Fibroblast of the conjunctiva (primary cell): ENCODE results near the gene NINL.
"Not testable (repeated sequence)": the region's sequence is repeated elsewhere in the genome, so short reads cannot be mapped to it uniquely, and the experiment has no call there.

ENCODE experiments used
- DNase-seq: peaks from one replicate; pipeline ENCODE4 v3.0.0-alpha.2; 2010; ENCODE audit warnings: low read depth

NINL gene

GRCh38 chr20:25592135-25592852, 7.0 kb upstream of the NINL start:
- no peak for DNase-seq

GRCh38 chr20:25590778-25591177, 5.4 kb upstream of the NINL start:
- not testable (repeated sequence) for DNase-seq

GRCh38 chr20:25588491-25588890, 3.2 kb upstream of the NINL start:
- no peak for DNase-seq

- no peak for DNase-seq
These were observed 2.2 kb upstream of the NINL start for GRCh38 chr20:25587536-25587935.

- no peak for DNase-seq
These were observed 1.5 kb upstream of the NINL start for GRCh38 chr20:25586877-25587276.

GRCh38 chr20:25583607-25584006, 1.7 kb downstream of the NINL start:
- not testable (repeated sequence) for DNase-seq

- DNase-seq: no peak
These were observed 4.6 kb downstream of the NINL start for GRCh38 chr20:25580711-25581110.

GRCh38 chr20:25579081-25579770, 6.1 kb downstream of the NINL start:
- DNase-seq: no peak

- DNase-seq: no peak
These were observed 8.4 kb downstream of the NINL start for GRCh38 chr20:25576783-25577530.

- no peak for DNase-seq
These were observed 10.9 kb downstream of the NINL start for GRCh38 chr20:25574411-25574810.

GRCh38 chr20:25573288-25574251, 11.8 kb downstream of the NINL start:
- DNase-seq: no peak

- no peak for DNase-seq
These were observed 13.5 kb downstream of the NINL start for GRCh38 chr20:25571817-25572216.

GRCh38 chr20:25571240-25571639, 14.1 kb downstream of the NINL start:
- DNase-seq: no peak

GRCh38 chr20:25570148-25570530, 15.2 kb downstream of the NINL start:
- DNase-seq: no peak

- DNase-seq: no peak
These were observed 18.0 kb downstream of the NINL start for GRCh38 chr20:25567286-25567685.

GRCh38 chr20:25566821-25567220, 18.5 kb downstream of the NINL start:
- DNase-seq: no peak

- no peak for DNase-seq
These were observed 19.7 kb downstream of the NINL start for GRCh38 chr20:25565578-25566157.

- no peak for DNase-seq
These were observed 21.5 kb downstream of the NINL start for GRCh38 chr20:25563876-25564275.

GRCh38 chr20:25563362-25563761, 22.0 kb downstream of the NINL start:
- DNase-seq: no peak

GRCh38 chr20:25561771-25562170, 23.6 kb downstream of the NINL start:
- not testable (repeated sequence) for DNase-seq

- DNase-seq: peak; percentile 75
These were observed 31.5 kb downstream of the NINL start for GRCh38 chr20:25553819-25554296.
